RWPE1 (cell line): ENCODE measurements around the gene DCDC2.

Source experiments
- CTCF ChIA-PET: fragments of 350-600 bp; sonication (Branson Sonifier 250); formaldehyde crosslinking; extraction: SDS; loops from one replicate; lab custom pipeline; 2021; lab: Yijun Ruan, JAX
- POLR2A ChIA-PET: fragments of 400-600 bp; formaldehyde crosslinking; extraction: SDS; loops from one replicate; lab custom pipeline; 2020; ENCODE audit warnings: antibody characterized with exemption; ENCODE audit not compliant: low non-redundant PET; lab: Yijun Ruan, JAX
- DNase-seq: peaks from one replicate; pipeline ENCODE4 v3.0.0; 2012; ENCODE audit warnings: low spot score
- H3K27ac ChIP-seq: fragments of 450-650 bp; 2 replicates; pipeline ENCODE4 v1.5.1; 2017
- CTCF ChIP-seq: fragments of 450-650 bp; conservative IDR thresholded peaks from 2 replicates; pipeline ENCODE4 v1.5.1; 2017; ENCODE audit warnings: low read depth, mild to moderate bottlenecking

DCDC2 gene

GRCh38 chr6:24139080-24139479 is 218.8 kb downstream of the DCDC2 start:
- ChIA-PET CTCF (no interaction called here), POLR2A (no interaction called here)
- DNase-seq, result no peak
- TF ChIP-seq CTCF, result no peak
- H3K27ac ChIP-seq, result no peak overlapping the region

- H3K27ac ChIP-seq, result no peak overlapping the region
- ChIA-PET POLR2A (no interaction called here), CTCF (no interaction called here)
- no peak for TF ChIP-seq CTCF
- DNase-seq, result no peak
Observed at GRCh38 chr6:24131751-24132150, 226.1 kb downstream of the DCDC2 start.

GRCh38 chr6:24127316-24127715 is 230.5 kb downstream of the DCDC2 start:
- CTCF ChIA-PET, result interaction anchor here (0.6 kb wide), 1 partner anchor 81 kb away, joined by 4 read pairs; no protein-coding TSS in a partner anchor
- no peak for DNase-seq
- TF ChIP-seq CTCF, result no peak
- POLR2A ChIA-PET, result no interaction called here
- H3K27ac ChIP-seq, result no peak overlapping the region

- no peak overlapping the region for H3K27ac ChIP-seq
- DNase-seq, result peak; percentile 39
- ChIA-PET POLR2A (no interaction called here), CTCF (interaction anchor here (0.6 kb wide), 1 partner anchor 82 kb away, joined by 4 read pairs; no protein-coding TSS in a partner anchor)
- TF ChIP-seq CTCF, result no peak
Observed at GRCh38 chr6:24126586-24127192, 231.2 kb downstream of the DCDC2 start.

GRCh38 chr6:24125980-24126379 is 231.9 kb downstream of the DCDC2 start, which contains the start of gene NRSN1:
Gene NRSN1, plus strand, starts transcription at chr6:24126215. Its CDS starts 8,113 bp downstream, at chr6:24134328.
- H3K27ac ChIP-seq, result no peak within 1 kb of the TSS
- DNase-seq, result peak; percentile 8
- POLR2A ChIA-PET, result no interaction called here
- CTCF ChIA-PET, result interaction anchor here (0.6 kb wide), 1 partner anchor 30 kb away, joined by 6 read pairs; no protein-coding TSS in a partner anchor
- no peak for TF ChIP-seq CTCF

GRCh38 chr6:24122139-24122538 is 235.7 kb downstream of the DCDC2 start:
- DNase-seq, result no peak
- ChIA-PET POLR2A (no interaction called here), CTCF (interaction anchor here (0.6 kb wide), 1 partner anchor 129 kb away, joined by 4 read pairs; no protein-coding TSS in a partner anchor)
- no peak overlapping the region for H3K27ac ChIP-seq
- TF ChIP-seq CTCF, result no peak
